ENCODE data around the gene UPF3A. TPM values are rescaled to one million over a fixed set of nuclear protein-coding genes. Genes with fewer than 3 reads are reported as not detected.

Gene UPF3A
- total and polyA plus RNA-seq, 2 of the 4 experiments (the other 2 are of a cell fraction), result 11.7 to 51.6 TPM

DNA sequence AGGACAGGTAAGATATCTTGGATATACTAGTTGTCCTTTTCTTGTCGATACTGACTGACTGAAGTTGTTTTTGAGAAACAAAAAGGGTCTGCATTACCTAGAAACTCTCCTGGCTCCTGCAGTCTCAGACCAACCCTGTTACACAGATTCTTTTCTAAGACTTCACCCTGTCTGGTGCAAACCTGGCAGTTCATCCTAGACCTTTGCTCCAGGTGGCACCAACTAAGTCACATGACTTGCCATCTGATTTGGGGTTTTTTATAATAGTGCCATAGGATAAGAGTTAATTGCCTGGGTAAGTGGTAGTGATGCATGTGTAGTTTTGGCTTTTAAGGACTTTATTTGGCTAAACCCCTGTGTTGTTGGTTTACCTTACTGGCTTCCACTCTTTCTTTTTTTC lies 47.2 kb downstream of the UPF3A start:
- Histone ChIP-seq H3K4me2 (ENCODE audit: low read depth, low read length) (no peak overlapping the region), H3K9me3 (ENCODE audit: control insufficient read depth, insufficient read depth, low read length) (no peaks in the 10 kb centered on the region), H3K4ac (ENCODE audit: low read depth, low read length) (no peak overlapping the region), H2BK15ac (ENCODE audit: low read depth, low read length) (no peak overlapping the region), H3K79me1 (ENCODE audit: low read depth in 1 of 2, low read length in 2 of 2) (peaks cover 24 to 42% of the 10 kb centered on the region in 2 experiments), H2AK5ac (ENCODE audit: low read depth, low read length) (no peak overlapping the region), H2AK9ac (replicated peaks; ENCODE audit: low read depth, low read length, poor library complexity) (no peak overlapping the region), H3K4me3 (ENCODE audit: insufficient read depth, low read depth, low read length) (no peak overlapping the region), H3K27ac (ENCODE audit: insufficient read depth, low read length) (no peak overlapping the region), H3K9ac (ENCODE audit: low read depth, low read length) (no peak overlapping the region), H4K5ac (ENCODE audit: low read depth, low read length) (no peak overlapping the region), H3K4me1 (ENCODE audit: control insufficient read depth, insufficient read depth, low read length) (no peaks in the 10 kb centered on the region), H2BK120ac (ENCODE audit: low read depth, low read length) (no peak overlapping the region), H4K8ac (ENCODE audit: low read depth in 2 of 2, low read length in 2 of 2) (no peak overlapping the region), H3K9me1 (ENCODE audit: insufficient read depth, low read length) (no peaks in the 10 kb centered on the region; the same call in 1 of the 2 replicates), H3K18ac (ENCODE audit: low read depth, low read length) (no peak overlapping the region), H3K36me3 (ENCODE audit: control insufficient read depth, insufficient read depth, low read length) (peaks cover 24% of the 10 kb centered on the region), H4K91ac (ENCODE audit: insufficient read depth, low read depth, low read length) (no peak overlapping the region), H2BK20ac (ENCODE audit: low read depth, low read length) (no peak overlapping the region), H2AFZ (replicated peaks; ENCODE audit: low read length, poor library complexity) (no peak overlapping the region), H3K23ac (ENCODE audit: low read depth, low read length) (no peak overlapping the region), H2BK5ac (ENCODE audit: low read depth, low read length, poor library complexity, severe bottlenecking) (no peak overlapping the region), H3K56ac (ENCODE audit: extremely low read depth, insufficient read depth, low read length) (no peak overlapping the region), H3K27me3 (ENCODE audit: control insufficient read depth, insufficient read depth, low read length) (no peaks in the 10 kb centered on the region), H4K20me1 (ENCODE audit: insufficient read depth, low read length) (peaks cover 16% of the 10 kb centered on the region; the same call in 1 of the 2 replicates), H3K14ac (replicated peaks; ENCODE audit: low read depth, low read length) (no peak overlapping the region)
- in situ Hi-C loops (cut with MboI; ENCODE audit: low sequenced_read_pairs), result no loop called here
- POLR2A ChIA-PET (ENCODE audit: unreplicated experiment), result no interaction called here
- dilution Hi-C loops (cut with HindIII; ENCODE audit: low sequenced_read_pairs, unreplicated experiment), result no loop called here
- no CpG with 5 or more reads among the region's 1 CpG for WGBS, 2 experiments (ENCODE audit: extremely low coverage in 2 of 2, insufficient read length in 1 of 2)
- no peak for DNase-seq
- intact Hi-C loops (cut with micrococcal nuclease), result no loop called here
- no peak for ATAC-seq (ENCODE audit: low read depth)
- BruUV-seq (replicated peaks), result no TSS peak
- CTCF ChIA-PET, result no interaction called here
- TF ChIP-seq MAZ (IDR thresholded peaks at IDR 0.05; ENCODE audit: borderline replicate concordance, low read depth, low read length), result no peak
- no peak for TF ChIP-seq POLR2A (IDR thresholded peaks at IDR 0.05; ENCODE audit: low read depth, low read length)
- no peak for TF ChIP-seq RCOR1 (IDR thresholded peaks at IDR 0.05; ENCODE audit: insufficient replicate concordance, low read length)
- TF ChIP-seq CEBPB (IDR thresholded peaks at IDR 0.05; ENCODE audit: low read depth, low read length), result no peak
- no peak for TF ChIP-seq BHLHE40 (IDR thresholded peaks at IDR 0.05; ENCODE audit: low read depth, low read length)
- no peak for TF ChIP-seq CHD1 (IDR thresholded peaks at IDR 0.05; ENCODE audit: low read depth, low read length)
- no peak for TF ChIP-seq MAFK (IDR thresholded peaks at IDR 0.05; ENCODE audit: low read depth, low read length)
- TF ChIP-seq RAD21 (IDR thresholded peaks at IDR 0.05; ENCODE audit: low read length), result no peak
